OCI-LY1 (cell line): ENCODE data around the gene CPNE7.

ENCODE experiments used
- H2AFZ ChIP-seq: fragments of 200-600 bp; sonication (generic), shearing (Covaris generic); 2 replicates; pipeline ENCODE4 v1.6.0; 2014; ENCODE audit warnings: antibody characterized with exemption, mild to moderate bottlenecking, low read length
- H3F3A ChIP-seq: fragments of 200-600 bp; sonication (generic), shearing (Covaris generic); 2 replicates; pipeline ENCODE4 v1.6.0; 2014; ENCODE audit warnings: mild to moderate bottlenecking, antibody characterized with exemption, low read length, moderate library complexity; ENCODE audit not compliant: insufficient read depth
- H3K27ac ChIP-seq: fragments of 200-600 bp; sonication (generic); 2 replicates; pipeline ENCODE4 v1.5.1; 2014; ENCODE audit warnings: low read length, mixed run types, mild to moderate bottlenecking, low read depth; ENCODE audit not compliant: poor library complexity, severe bottlenecking
- H3K27me3 ChIP-seq: fragments of 200-600 bp; sonication (generic); 2 replicates; pipeline ENCODE4 v1.6.0; 2014; ENCODE audit warnings: antibody characterized with exemption, mild to moderate bottlenecking, low read length, moderate library complexity; ENCODE audit not compliant: insufficient read depth
- H3K36me3 ChIP-seq: fragments of 200-600 bp; sonication (generic); 2 replicates; pipeline ENCODE4 v1.6.1; 2014; ENCODE audit warnings: mild to moderate bottlenecking, antibody characterized with exemption, low read length, moderate library complexity, mixed read lengths; ENCODE audit not compliant: insufficient read depth
- H3K4me1 ChIP-seq: fragments of 200-600 bp; sonication (generic); 2 replicates; pipeline ENCODE4 v1.5.1; 2014; ENCODE audit warnings: mild to moderate bottlenecking, low read length, moderate library complexity; ENCODE audit not compliant: insufficient read depth, severe bottlenecking
- H3K4me2 ChIP-seq: fragments of 200-600 bp; sonication (generic), shearing (Covaris generic); 2 replicates; pipeline ENCODE4 v1.6.1; 2014; ENCODE audit warnings: low read length
- H3K4me3 ChIP-seq: fragments of 200-600 bp; sonication (generic); 2 replicates; pipeline ENCODE4 v1.5.1; 2014; ENCODE audit warnings: low read length, low read depth, mild to moderate bottlenecking, mixed read lengths; ENCODE audit not compliant: poor library complexity, severe bottlenecking
- H3K79me2 ChIP-seq: fragments of 200-600 bp; shearing (Covaris generic); 2 replicates; pipeline ENCODE4 v1.6.1; 2016; ENCODE audit warnings: mixed run types, low read length, mixed read lengths; ENCODE audit not compliant: insufficient read depth
- H3K9ac ChIP-seq: fragments of 200-600 bp; sonication (generic), shearing (Covaris generic); 2 replicates; pipeline ENCODE4 v1.6.1; 2014; ENCODE audit warnings: mild to moderate bottlenecking, low read length, mixed read lengths
- H3K9me2 ChIP-seq: fragments of 200-600 bp; sonication (generic), shearing (Covaris generic); 2 replicates; pipeline ENCODE4 v1.6.1; 2014; ENCODE audit warnings: low read depth, mild to moderate bottlenecking, low read length, mixed read lengths
- H3K9me3 ChIP-seq: fragments of 200-600 bp; shearing (Covaris generic); 2 replicates; pipeline ENCODE4 v1.6.1; 2014; ENCODE audit warnings: low read length, mixed read lengths
- H4K20me1 ChIP-seq: fragments of 200-600 bp; sonication (generic), shearing (Covaris generic); 2 replicates; pipeline ENCODE4 v1.6.0; 2016; ENCODE audit warnings: mild to moderate bottlenecking, low read length; ENCODE audit not compliant: insufficient read depth
- CTCF ChIP-seq: fragments of 200-600 bp; sonication (generic), shearing (Covaris generic); IDR thresholded peaks from 2 replicates; pipeline ENCODE4 v1.5.1; 2017; ENCODE audit warnings: mild to moderate bottlenecking, antibody characterized with exemption, low read length, moderate library complexity, mixed read lengths
- EZH2 ChIP-seq: fragments of 200-600 bp; sonication (generic), shearing (Covaris generic); IDR thresholded peaks from 2 replicates; pipeline ENCODE4 v1.8.0; 2017; ENCODE audit warnings: borderline replicate concordance, mixed run types, mild to moderate bottlenecking, antibody characterized with exemption, low read length, moderate library complexity, mixed read lengths

Gene CPNE7

DNA sequence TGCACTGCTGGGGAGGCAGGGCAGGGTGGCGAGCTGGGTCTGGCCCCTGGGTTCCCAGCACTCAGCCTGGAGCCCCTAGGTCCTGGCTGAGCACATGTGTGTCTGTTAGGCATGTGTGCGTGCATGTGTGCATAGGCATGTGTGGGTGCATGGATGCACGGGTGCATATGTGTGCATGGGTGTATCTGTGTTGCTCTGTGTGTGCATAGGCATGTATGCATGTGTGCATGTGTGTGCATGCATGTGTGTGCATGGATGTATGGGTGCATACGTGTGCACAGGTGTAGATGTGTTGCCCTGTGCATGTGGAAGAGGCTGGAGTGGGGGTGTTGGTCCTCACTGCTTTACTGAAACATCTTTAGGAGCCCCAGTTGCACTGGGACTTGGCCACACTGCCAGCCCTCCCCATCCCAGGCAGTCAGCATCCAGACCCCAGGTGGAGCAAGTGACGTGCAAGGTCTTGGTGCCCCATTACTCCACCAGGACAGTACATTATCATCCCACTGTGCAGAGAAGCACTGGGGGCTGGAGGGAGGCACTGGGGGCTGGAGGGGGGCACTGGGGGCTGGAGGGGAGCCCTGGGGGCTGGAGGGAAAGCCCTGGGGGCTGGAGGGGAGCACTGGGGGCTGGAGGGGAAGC, 27.5 kb downstream of the CPNE7 start:
- peaks cover 9% of the 10 kb centered on the region for H3K4me1 ChIP-seq
- no peaks in the 10 kb centered on the region for H3K79me2 ChIP-seq
- no peak for TF ChIP-seq CTCF
- TF ChIP-seq EZH2, result no peak
- H3F3A ChIP-seq, result no peaks in the 10 kb centered on the region
- H3K9me3 ChIP-seq, result no peaks in the 10 kb centered on the region
- no peak overlapping the region for H3K4me2 ChIP-seq
- no peak overlapping the region for H3K9ac ChIP-seq
- H3K9me2 ChIP-seq, result no peaks in the 10 kb centered on the region
- H3K27me3 ChIP-seq, result peaks cover 1% of the 10 kb centered on the region
- H3K27ac ChIP-seq, result no peak overlapping the region
- H2AFZ ChIP-seq, result no peak overlapping the region
- no peaks in the 10 kb centered on the region for H3K36me3 ChIP-seq
- H4K20me1 ChIP-seq, result no peaks in the 10 kb centered on the region
- H3K4me3 ChIP-seq, result no peak overlapping the region

DNA sequence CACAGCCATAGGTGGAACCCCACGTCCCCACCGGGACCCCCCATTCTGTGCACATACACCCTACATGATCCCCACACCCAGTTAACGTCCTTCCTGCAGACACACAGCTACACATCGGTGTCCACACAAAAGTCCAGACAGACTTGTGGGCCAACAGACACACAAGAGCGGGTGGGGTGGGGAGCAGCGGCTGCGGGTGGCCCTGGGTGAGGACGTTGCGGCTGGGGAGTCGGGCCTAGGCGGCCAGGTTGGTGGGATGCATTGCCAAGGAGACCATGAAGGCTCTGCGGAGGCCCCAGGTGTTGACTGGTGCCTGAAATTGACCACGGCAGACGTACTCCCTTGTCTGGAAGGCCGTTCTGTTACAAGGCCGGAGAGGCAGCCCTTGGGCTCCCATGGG, 29.2 kb downstream of the CPNE7 start:
- Histone ChIP-seq H3K9ac (no peak overlapping the region), H3K4me3 (no peak overlapping the region), H3F3A (no peaks in the 10 kb centered on the region), H3K4me2 (no peak overlapping the region), H3K27me3 (peaks cover 4% of the 10 kb centered on the region), H3K27ac (no peak overlapping the region), H3K4me1 (peaks cover 9% of the 10 kb centered on the region), H2AFZ (no peak overlapping the region), H4K20me1 (no peaks in the 10 kb centered on the region), H3K79me2 (no peaks in the 10 kb centered on the region), H3K36me3 (no peaks in the 10 kb centered on the region), H3K9me3 (no peaks in the 10 kb centered on the region), H3K9me2 (no peaks in the 10 kb centered on the region)
- TF ChIP-seq CTCF (no peak), EZH2 (no peak)

DNA sequence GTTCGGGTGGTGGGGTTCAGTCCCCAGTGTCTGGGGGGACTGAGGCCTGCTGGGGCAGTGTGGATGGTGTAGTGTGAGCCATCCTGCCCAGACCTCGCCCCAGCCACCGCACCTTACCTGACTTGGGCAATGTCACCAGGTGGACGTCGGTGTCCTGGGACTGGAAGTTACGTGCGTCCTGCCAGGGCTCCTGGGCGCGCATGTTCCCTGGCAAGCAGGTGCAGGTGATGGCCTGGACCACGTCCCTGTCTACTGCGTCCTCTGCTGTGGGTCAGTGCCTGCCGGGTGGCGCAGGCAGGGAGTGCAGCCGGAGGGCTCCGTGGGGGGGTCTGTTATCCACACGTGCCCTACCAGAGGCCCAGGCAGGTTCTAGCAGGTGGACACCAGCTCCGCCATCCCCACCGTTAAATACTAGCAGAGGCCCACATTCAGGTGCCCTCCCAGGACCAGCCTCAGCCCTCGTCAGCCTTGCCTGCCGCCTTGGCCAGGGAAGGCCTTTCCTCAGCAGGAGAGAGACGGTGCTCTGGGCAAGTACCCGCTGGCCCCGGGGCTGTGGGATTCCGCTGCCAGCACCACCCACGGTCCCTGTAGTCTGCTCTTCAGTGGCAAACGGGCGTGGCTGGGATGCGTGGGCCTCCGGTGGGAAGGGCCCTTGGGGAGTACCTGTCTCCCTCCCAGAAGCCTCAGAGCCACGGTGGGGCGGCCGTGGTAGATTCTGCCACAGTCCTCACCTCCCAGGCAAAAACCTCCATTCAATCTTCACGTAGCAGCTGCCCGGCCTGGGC, 29.8 kb downstream of the CPNE7 start:
- TF ChIP-seq EZH2 (no peak), CTCF (no peak)
- H3K4me3 ChIP-seq, result no peak overlapping the region
- peaks cover 9% of the 10 kb centered on the region for H3K4me1 ChIP-seq
- H3K9me3 ChIP-seq, result no peaks in the 10 kb centered on the region
- no peaks in the 10 kb centered on the region for H3K36me3 ChIP-seq
- no peaks in the 10 kb centered on the region for H3K79me2 ChIP-seq
- no peak overlapping the region for H3K4me2 ChIP-seq
- no peak overlapping the region for H3K9ac ChIP-seq
- no peak overlapping the region for H3K27ac ChIP-seq
- no peaks in the 10 kb centered on the region for H4K20me1 ChIP-seq
- no peak overlapping the region for H2AFZ ChIP-seq
- peaks cover 4% of the 10 kb centered on the region for H3K27me3 ChIP-seq
- H3F3A ChIP-seq, result no peaks in the 10 kb centered on the region
- no peaks in the 10 kb centered on the region for H3K9me2 ChIP-seq
